Keratinocyte (primary cell): ENCODE data around the gene ACTR3C.
"Not testable (repeated sequence)": the region's sequence is repeated elsewhere in the genome, so short reads cannot be mapped to it uniquely, and the experiment has no call there.

Experiments
- EZH2 ChIP-seq: IDR thresholded peaks from one replicate; pipeline ENCODE4 v1.6.1; 2012; ENCODE audit warnings: inconsistent platforms, mild to moderate bottlenecking, low read length, moderate library complexity
- TF ChIP-seq, protein P1 (sequence below), 3 experiments: IDR thresholded peaks in 1 of 3; conservative IDR thresholded peaks in 1 of 3; optimal IDR thresholded peaks in 1 of 3; 2 replicates in 2 of 3; 3 replicates in 1 of 3; pipeline versions ENCODE3 to v1.5.1; 2011; ENCODE audit warnings: low read length in 3 of 3, mild to moderate bottlenecking in 3 of 3, moderate library complexity in 2 of 3, control low read depth in 1 of 3, inconsistent platforms in 1 of 3; ENCODE audit not compliant: insufficient read depth in 2 of 3; ENCODE audit errors: extremely low read depth in 1 of 3

DNA sequence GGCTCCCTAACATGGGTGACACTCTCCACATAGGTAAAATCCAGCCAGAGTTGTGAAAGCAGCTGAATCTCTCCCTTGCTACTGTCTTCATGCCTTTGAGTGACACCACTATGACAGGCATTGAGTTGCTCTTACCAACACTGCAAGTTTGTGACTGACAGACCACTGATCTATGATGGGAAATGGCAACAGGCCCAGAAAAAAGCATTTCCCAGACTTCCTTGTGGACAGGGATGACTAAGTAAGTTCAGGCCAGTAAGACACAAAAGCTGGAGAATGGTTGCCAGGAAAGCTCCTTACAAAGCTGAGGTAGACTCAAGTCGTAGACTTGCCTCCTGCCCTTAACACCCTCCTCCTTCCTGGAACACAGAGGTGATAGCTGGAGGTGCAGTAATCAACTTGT, 20.4 kb downstream of the ACTR3C start:
- TF ChIP-seq EZH2, result not testable (repeated sequence)
- TF ChIP-seq, protein P1, sequence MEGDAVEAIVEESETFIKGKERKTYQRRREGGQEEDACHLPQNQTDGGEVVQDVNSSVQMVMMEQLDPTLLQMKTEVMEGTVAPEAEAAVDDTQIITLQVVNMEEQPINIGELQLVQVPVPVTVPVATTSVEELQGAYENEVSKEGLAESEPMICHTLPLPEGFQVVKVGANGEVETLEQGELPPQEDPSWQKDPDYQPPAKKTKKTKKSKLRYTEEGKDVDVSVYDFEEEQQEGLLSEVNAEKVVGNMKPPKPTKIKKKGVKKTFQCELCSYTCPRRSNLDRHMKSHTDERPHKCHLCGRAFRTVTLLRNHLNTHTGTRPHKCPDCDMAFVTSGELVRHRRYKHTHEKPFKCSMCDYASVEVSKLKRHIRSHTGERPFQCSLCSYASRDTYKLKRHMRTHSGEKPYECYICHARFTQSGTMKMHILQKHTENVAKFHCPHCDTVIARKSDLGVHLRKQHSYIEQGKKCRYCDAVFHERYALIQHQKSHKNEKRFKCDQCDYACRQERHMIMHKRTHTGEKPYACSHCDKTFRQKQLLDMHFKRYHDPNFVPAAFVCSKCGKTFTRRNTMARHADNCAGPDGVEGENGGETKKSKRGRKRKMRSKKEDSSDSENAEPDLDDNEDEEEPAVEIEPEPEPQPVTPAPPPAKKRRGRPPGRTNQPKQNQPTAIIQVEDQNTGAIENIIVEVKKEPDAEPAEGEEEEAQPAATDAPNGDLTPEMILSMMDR (optimal IDR thresholded peaks at IDR 0.05 in 1 of 3, IDR thresholded peaks at IDR 0.05 in 1 of 3, conservative IDR thresholded peaks at IDR 0.05 in 1 of 3; ENCODE audit: extremely low read depth in 1 of 3, insufficient read depth in 2 of 3, low read length in 3 of 3), result not testable (repeated sequence)
